GM23248 (cell line): Measurements from ENCODE around the gene COL6A3. TPM values are rescaled to one million over a fixed set of nuclear protein-coding genes. Genes with fewer than 3 reads are reported as not detected.

Source experiments
- DNase-seq: peaks from one replicate; pipeline ENCODE4 v3.0.0-alpha.2; 2015
- H2AFZ ChIP-seq: fragments of 200-600 bp; sonication (generic); 2 replicates; pipeline ENCODE4 v1.6.1; 2016; ENCODE audit warnings: antibody characterized with exemption
- H3F3A ChIP-seq: fragments of 200-600 bp; sonication (generic); 2 replicates; pipeline ENCODE4 v1.6.1; 2016; ENCODE audit warnings: mild to moderate bottlenecking, antibody characterized with exemption, mixed run types; ENCODE audit not compliant: insufficient read depth
- H3K27ac ChIP-seq: fragments of 200-600 bp; sonication (generic); 2 replicates; pipeline ENCODE4 v1.5.1; 2016; ENCODE audit warnings: mild to moderate bottlenecking
- H3K27me3 ChIP-seq: fragments of 200-600 bp; sonication (generic); replicated peaks from 2 replicates; pipeline ENCODE4 v1.6.1; 2016; ENCODE audit warnings: mild to moderate bottlenecking; ENCODE audit not compliant: insufficient read depth
- H3K36me3 ChIP-seq: fragments of 200-600 bp; sonication (generic); 2 replicates; pipeline ENCODE4 v1.6.1; 2016; ENCODE audit warnings: low read depth, mild to moderate bottlenecking
- H3K4me1 ChIP-seq: fragments of 200-600 bp; sonication (generic); 2 replicates; pipeline ENCODE4 v1.6.1; 2016; ENCODE audit warnings: mild to moderate bottlenecking; ENCODE audit not compliant: insufficient read depth
- H3K4me2 ChIP-seq: fragments of 200-600 bp; sonication (generic); one replicate; pipeline ENCODE4 v1.6.1; 2016; ENCODE audit warnings: mild to moderate bottlenecking; ENCODE audit not compliant: unreplicated experiment
- H3K4me3 ChIP-seq: fragments of 200-600 bp; sonication (generic); 2 replicates; pipeline ENCODE4 v1.5.1; 2016; ENCODE audit warnings: mild to moderate bottlenecking
- H3K79me2 ChIP-seq: fragments of 200-600 bp; sonication (generic); 2 replicates; pipeline ENCODE4 v1.6.1; 2016; ENCODE audit warnings: mild to moderate bottlenecking; ENCODE audit not compliant: insufficient read depth
- H3K9ac ChIP-seq: fragments of 200-600 bp; sonication (generic); 2 replicates; pipeline ENCODE4 v1.6.1; 2016; ENCODE audit warnings: mild to moderate bottlenecking
- H3K9me2 ChIP-seq: fragments of 200-600 bp; sonication (generic); 2 replicates; pipeline ENCODE4 v1.6.1; 2016; ENCODE audit warnings: mixed run types, mild to moderate bottlenecking, moderate library complexity; ENCODE audit not compliant: insufficient read depth
- H3K9me3 ChIP-seq: fragments of 200-600 bp; sonication (generic); one replicate; pipeline ENCODE4 v1.6.1; 2017; ENCODE audit warnings: low read depth
- H4K20me1 ChIP-seq: fragments of 200-600 bp; sonication (generic); 2 replicates; pipeline ENCODE4 v1.6.0; 2016; ENCODE audit not compliant: insufficient read depth
- EZH2 ChIP-seq: fragments of 200-600 bp; sonication (generic); IDR thresholded peaks from 2 replicates; pipeline ENCODE4 v1.6.1; 2018; ENCODE audit warnings: antibody characterized with exemption, mild to moderate bottlenecking; ENCODE audit not compliant: insufficient read depth, poor library complexity, severe bottlenecking
- EZH2phosphoT487 ChIP-seq: fragments of 200-600 bp; sonication (generic); IDR thresholded peaks from 2 replicates; pipeline ENCODE4 v1.6.1; 2018; ENCODE audit warnings: antibody characterized with exemption, moderate library complexity, mild to moderate bottlenecking, low read depth; ENCODE audit not compliant: insufficient read depth
- WGBS, 2 experiments: methylation state at CpG; one replicate each; pipeline ENCODE4 v1.1.6; 2015 to 2017; ENCODE audit warnings: low lambda C conversion rate in 2 of 2, low coverage in 1 of 2; ENCODE audit errors: missing lambda C conversion rate in 2 of 2; 5-methylcytosine and 5-hydroxymethylcytosine counted together
- in situ Hi-C: fragments of 300-500 bp; cut with MboI; formaldehyde crosslinking; loops from 2 replicates; pipeline ENCODE4 v1.15.0; 2020
- polyA plus RNA-seq: library from polyadenylated mRNA; unstranded; fragments of >200 nt; fragmentation: Nextera tagmentation; extraction: Ambion mirVana; gene quantifications from 2 replicates; pipeline ENCODE4 v1.2.1, GENCODE V29; 2016
- total RNA-seq: library from RNA; depleted of rRNA; stranded (reverse); fragments of >200 nt; shearing (Covaris generic); gene quantifications from 2 replicates; pipeline ENCODE4 v1.2.3, GENCODE V29; 2014

Gene COL6A3
- total and polyA plus RNA-seq, 2 experiments from 2014 or later = 344 to 1,362 TPM

DNA sequence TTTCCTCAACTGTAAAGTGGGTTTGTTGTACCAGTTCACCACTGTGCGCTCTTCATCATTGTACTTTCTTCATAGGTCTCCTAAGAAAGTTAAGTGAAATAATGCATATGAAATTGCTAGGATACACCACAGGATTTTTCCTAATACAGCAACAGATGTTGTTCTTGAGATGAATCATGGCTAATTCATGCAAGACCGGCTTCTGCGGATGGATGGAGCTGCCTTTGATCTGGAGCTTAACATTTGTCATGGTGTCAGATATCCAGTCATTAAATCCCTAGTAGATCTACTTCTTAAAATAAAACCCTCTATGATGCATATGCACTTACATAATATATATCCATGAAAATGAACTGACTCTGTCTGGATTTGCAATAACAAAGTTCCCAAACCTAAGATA, 114.1 kb downstream of the COL6A3 start:
- no peak overlapping the region for H2AFZ ChIP-seq
- WGBS, 2 experiments = 30 to 33% methylated on average over 3 of the region's 3 CpGs
- TF ChIP-seq EZH2phosphoT487 = no peak
- no peak for TF ChIP-seq EZH2

DNA sequence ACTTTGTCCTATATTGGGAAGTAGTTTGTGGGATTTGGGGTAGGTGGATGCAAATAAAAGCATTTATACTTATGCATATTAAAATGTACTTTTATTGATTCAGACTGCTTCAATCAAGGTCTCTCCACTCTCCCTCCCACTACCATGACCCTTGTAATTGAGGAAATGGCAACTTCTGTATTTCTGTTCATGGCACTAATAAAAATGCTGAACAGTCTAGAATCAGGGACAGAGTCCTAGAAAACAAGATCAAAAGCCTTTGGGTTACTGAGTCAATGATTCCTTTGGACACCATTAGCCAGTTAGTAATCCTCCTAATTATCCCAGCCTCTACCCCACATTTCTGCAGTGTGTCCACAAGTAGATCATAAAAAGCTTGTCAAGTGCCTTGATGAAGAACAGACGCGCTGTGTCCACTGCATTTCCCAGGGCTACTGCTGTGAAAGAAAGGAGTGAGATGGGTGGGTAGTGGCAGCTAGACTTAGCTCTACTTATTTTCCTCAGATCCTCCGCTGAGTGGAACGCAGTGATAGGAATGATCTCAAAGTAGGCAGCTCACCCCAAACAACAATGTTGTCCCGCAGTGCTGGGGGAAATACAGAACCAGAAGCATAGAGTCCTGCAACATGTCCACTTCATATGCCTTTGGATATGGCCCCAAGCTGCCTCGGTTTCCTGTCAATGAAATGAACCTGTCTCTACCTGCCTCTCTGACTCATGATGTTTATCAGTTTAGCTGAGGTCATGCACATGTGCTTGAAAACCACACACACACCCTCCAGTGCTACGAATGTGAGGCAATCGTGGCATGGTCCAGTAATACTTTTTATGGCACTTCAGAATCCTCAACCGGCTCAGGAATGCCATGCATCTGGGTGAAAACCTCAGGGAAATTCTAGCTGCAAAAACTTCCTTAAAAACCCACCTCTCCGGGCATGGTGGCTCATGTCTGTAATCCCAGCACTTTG, 115.5 kb downstream of the COL6A3 start:
- peak; percentile 70 for DNase-seq
- Histone ChIP-seq H3K4me3 (no peak overlapping the region), H3K4me2 (no peak overlapping the region), H3K36me3 (no peaks in the 10 kb centered on the region), H3F3A (peaks cover 76% of the 10 kb centered on the region), H3K9ac (no peak overlapping the region), H4K20me1 (no peaks in the 10 kb centered on the region), H3K27ac (no peak overlapping the region), H3K4me1 (peaks cover 49% of the 10 kb centered on the region), H3K27me3 (no peaks in the 10 kb centered on the region), H3K9me2 (no peaks in the 10 kb centered on the region), H3K79me2 (no peaks in the 10 kb centered on the region), H3K9me3 (no peaks in the 10 kb centered on the region), H2AFZ (no peak overlapping the region)
- in situ Hi-C loops = no loop called here
- 74 to 77% methylated on average over 10 of the region's 10 CpGs for WGBS, 2 experiments
- TF ChIP-seq EZH2phosphoT487 = no peak
- TF ChIP-seq EZH2 = no peak

More for the DNA sequence above, 114.1 kb downstream of the COL6A3 start:
- no peak overlapping the region for H3K4me2 ChIP-seq
- H3K27me3 ChIP-seq = no peaks in the 10 kb centered on the region
- peaks cover 45% of the 10 kb centered on the region for H3K4me1 ChIP-seq
- peak; percentile 94 for DNase-seq
- in situ Hi-C loops = no loop called here
- no peak overlapping the region for H3K4me3 ChIP-seq
- H3K36me3 ChIP-seq = no peaks in the 10 kb centered on the region
- no peak overlapping the region for H3K9ac ChIP-seq
- H3K9me2 ChIP-seq = no peaks in the 10 kb centered on the region
- H3K9me3 ChIP-seq = no peaks in the 10 kb centered on the region
- peak overlapping the region; percentile 32 for H3K27ac ChIP-seq
- H3K79me2 ChIP-seq = no peaks in the 10 kb centered on the region
- H4K20me1 ChIP-seq = no peaks in the 10 kb centered on the region
- H3F3A ChIP-seq = peaks cover 62% of the 10 kb centered on the region

DNA sequence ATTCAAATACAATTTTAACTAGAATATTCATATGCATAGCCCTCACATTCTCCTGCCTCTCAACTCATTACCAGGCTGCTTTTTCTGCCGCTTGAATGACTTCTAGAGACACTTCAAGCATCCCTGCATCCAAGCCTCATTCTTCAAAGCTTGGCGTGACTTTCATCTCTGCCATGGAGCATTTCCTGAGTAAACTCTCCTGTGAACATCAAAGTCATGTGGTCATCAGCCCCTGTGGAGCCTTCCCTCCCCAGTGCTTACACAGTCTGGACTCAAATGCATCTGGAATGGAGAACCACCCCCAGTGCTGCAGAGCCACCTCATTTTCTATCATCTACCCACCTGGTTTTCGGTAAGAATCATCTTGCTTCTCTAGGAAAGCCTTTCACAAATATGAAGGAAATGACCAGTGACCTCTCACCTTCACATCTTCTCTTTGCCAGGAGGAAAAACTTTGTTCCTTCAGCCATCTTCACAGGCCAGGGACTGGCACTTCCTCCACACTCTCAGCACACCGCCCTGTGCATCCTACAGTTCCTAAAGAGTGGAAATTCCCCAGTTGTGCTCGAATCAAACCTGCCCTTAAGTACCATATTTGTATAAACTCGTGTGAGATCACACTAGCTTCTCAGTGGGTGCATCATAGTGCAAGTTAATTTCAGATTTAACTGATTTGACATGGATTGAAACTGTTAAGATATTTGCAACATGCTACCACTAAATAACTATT, 116.4 kb downstream of the COL6A3 start:
- Histone ChIP-seq H3K9ac (peak overlapping the region; percentile 64), H2AFZ (no peak overlapping the region), H3K27ac (peak overlapping the region; percentile 78), H3K79me2 (no peaks in the 10 kb centered on the region), H3K4me3 (no peak overlapping the region), H3F3A (peaks cover 77% of the 10 kb centered on the region), H3K27me3 (no peaks in the 10 kb centered on the region), H3K9me2 (no peaks in the 10 kb centered on the region), H3K36me3 (no peaks in the 10 kb centered on the region), H3K9me3 (no peaks in the 10 kb centered on the region), H3K4me1 (peaks cover 49% of the 10 kb centered on the region), H3K4me2 (peak overlapping the region; percentile 36), H4K20me1 (no peaks in the 10 kb centered on the region)
- peak; percentile 28 for DNase-seq
- WGBS, 2 experiments = 86 to 93% methylated on average over 6 of the region's 6 CpGs
- TF ChIP-seq EZH2phosphoT487 (no peak), EZH2 (no peak)
- in situ Hi-C loops = no loop called here

DNA sequence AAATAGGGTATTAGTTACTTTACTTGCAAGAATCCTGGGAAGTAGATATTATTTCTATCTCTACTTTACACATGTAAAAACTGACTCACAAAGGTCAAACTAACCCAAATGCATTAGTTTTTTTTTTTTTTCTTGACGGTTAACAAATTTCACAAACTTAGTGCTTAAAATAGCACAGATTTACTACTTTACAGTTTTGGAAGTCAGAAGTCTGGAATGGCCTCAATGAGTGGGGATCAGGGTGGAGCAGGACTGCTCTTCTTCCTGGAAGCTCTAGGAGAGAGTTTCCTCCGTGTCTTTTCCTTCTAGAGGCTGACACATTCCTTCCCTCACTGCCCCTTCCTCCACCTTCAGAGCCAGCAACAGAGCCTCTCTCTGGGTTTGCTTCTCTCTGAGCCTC, 117.2 kb downstream of the COL6A3 start:
- Histone ChIP-seq H3F3A (peaks cover 83% of the 10 kb centered on the region), H3K36me3 (no peaks in the 10 kb centered on the region), H3K9me3 (no peaks in the 10 kb centered on the region), H3K4me1 (peaks cover 56% of the 10 kb centered on the region), H3K4me3 (no peak overlapping the region), H2AFZ (no peak overlapping the region), H4K20me1 (no peaks in the 10 kb centered on the region), H3K9ac (peak overlapping the region; percentile 64), H3K27me3 (no peaks in the 10 kb centered on the region), H3K4me2 (peak overlapping the region; percentile 36), H3K79me2 (no peaks in the 10 kb centered on the region), H3K9me2 (no peaks in the 10 kb centered on the region), H3K27ac (peak overlapping the region; percentile 78)
- DNase-seq = peak; percentile 78
- WGBS, 2 experiments = 3 to 4% methylated on average over 2 of the region's 2 CpGs
- in situ Hi-C loops = no loop called here
- TF ChIP-seq EZH2 = no peak
- no peak for TF ChIP-seq EZH2phosphoT487
